Measurements from ENCODE around the gene SLC51B.
"Not testable (repeated sequence)": the region's sequence is repeated elsewhere in the genome, so short reads cannot be mapped to it uniquely, and the experiment has no call there.

SLC51B gene

DNA sequence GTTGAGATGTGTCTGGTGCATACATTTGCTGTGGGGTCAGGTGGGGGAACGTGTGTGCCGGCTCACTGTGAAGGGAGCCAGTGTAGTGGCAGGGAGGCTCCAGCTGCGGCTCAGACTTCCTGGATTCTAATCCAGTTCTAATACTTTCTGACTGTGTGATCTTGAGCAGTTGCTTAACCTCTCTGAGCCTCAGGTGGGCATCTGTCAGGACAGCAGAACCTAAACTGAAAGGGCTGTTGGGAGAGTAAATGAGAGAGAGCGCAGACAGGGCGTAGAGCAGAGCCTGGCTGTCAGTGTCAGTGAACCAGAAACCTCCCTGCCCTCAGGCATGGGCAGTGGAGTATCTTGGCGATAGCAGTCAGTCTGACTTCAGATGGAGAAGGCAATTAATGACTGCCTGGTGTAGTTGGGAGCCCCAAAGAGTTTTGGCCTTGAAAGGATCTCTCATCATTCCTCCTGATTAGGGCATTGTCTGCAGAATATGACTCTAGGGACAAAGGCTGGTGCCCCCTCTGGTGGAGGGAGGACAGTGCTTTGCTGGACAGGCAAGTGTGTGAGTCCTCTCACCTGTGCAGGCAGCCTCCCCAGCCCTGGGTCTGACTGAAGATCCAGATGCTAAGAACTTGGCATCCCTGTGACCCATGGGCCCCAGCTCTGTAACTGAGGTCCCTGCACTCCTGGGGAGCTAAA lies 40.9 kb downstream of the SLC51B start:
- no peak for DNase-seq

DNA sequence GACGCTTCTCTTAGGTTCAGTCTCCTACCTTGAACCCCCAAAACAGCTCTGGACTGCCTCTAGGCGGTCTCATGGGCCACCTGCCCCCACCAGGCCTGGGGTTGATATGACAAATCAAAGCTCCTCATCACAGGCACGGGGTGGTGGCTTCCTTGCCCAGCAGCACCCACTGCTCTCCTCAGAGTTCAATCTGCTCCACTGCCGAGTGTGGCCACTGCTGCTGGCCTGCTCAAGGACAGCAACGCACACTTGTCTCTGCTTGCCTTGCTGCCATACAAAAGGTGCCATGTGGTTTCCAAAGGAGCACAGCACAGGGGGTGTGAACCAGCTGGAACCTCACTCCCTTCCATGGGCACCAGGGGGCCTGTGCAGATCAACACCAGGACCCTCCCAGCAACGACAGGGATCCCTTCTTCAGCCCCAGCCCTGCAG lies 41.5 kb downstream of the SLC51B start:
- DNase-seq: no peak

DNA sequence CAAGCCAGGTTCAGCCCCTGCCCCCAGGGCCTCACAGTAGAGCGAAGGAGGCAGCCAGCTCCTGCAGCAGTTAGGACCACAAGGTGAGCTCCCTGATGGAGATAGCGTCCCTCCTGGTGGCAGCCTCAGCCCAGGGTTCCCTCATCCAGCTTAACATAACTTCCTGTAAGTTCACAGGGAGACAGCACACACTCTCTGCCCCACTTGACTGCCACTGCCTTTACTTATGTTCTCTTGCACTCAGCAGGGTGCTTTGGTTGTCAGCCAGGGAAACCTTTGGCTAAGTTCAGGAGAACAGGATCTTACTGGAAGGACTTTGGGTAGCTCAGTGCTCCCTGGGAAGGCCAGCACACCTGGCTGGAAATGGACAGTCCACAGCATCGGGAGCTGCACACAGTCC lies 42.2 kb downstream of the SLC51B start:
- no peak for DNase-seq

DNA sequence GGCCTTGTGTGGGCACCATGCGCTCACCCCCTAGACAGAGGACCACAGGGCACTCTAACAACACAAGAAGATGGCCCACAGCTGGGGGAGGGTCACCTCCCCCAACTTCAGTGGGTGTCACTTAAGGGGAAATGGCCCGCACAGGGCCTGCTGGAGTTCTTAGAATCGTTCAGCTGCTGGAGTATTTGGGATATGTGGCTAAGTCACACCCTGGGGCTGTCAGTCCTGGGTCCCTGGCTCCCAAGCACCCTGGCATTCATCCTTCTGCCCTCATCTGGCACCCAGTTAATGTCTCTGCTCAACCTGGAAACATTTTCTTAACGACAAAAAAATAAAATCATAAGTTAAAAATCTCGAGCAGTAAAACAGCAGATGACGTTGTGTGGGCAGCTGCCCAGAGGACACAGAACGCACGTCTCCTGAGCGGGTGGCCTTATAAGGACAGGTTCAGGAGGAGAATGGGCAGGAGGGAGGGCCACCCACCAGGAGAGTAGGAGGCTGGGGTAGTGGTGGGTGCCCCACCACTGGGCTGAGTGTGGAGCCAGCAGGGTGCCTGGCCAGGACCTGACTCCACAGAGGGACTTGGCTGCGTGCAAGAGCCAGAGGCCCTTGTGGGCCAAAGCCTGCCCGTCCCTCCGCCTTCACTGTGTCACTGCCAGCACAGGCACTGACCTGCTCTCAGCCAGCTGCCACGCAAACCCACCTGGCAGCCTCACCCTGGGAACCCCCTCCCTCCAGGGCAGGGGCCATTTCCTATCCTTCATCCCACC lies 42.9 kb downstream of the SLC51B start:
- DNase-seq: peak; percentile 61

DNA sequence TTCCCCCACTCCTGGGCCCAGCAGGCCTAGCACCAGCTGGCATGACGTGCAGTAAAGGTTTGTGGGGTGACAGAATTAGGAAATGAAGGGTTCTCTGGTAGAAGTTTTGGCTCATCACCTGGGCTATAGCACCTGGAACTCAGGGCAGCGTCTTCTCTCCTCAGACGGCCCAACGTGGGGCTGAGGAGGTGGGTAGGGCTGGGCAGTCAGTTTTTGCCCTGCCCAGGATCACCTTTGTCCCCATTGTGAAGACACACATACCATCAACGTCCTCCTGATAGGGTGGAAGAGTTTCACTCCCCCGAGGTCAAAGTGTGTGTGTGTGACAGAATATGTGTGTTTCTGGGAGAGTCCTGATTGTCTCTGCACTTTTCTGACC lies 43.4 kb downstream of the SLC51B start:
- DNase-seq: no peak

DNA sequence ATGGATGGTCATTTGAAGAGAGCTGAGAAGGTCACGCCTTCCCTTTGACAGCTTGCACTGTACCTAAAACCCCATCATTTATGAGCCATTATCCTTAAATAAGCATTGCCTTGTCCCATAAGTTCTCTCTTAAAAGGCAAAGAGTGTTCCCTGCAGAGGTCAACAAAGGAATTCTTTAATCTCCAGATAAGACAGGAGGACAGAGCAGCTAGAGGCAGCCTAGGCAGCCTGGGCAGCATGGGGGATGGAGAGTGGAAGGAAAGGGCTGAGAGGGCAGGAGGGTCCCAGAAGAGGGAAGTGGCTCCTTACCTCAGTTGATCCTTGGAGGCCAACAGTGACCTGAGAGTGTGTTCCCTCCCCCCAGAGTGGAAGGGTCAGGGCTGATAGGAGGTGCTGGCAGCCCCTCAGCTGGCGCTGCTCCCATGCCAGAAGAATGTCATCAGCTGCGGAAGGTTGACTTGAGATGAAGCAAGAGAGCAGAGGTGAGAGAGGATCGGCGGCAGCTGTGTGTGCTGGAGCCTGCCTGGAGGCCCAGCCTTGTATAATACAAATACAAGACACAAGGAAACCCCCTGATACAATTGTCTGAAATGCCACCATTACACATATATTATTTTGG lies 44.1 kb downstream of the SLC51B start:
- no peak for DNase-seq

DNA sequence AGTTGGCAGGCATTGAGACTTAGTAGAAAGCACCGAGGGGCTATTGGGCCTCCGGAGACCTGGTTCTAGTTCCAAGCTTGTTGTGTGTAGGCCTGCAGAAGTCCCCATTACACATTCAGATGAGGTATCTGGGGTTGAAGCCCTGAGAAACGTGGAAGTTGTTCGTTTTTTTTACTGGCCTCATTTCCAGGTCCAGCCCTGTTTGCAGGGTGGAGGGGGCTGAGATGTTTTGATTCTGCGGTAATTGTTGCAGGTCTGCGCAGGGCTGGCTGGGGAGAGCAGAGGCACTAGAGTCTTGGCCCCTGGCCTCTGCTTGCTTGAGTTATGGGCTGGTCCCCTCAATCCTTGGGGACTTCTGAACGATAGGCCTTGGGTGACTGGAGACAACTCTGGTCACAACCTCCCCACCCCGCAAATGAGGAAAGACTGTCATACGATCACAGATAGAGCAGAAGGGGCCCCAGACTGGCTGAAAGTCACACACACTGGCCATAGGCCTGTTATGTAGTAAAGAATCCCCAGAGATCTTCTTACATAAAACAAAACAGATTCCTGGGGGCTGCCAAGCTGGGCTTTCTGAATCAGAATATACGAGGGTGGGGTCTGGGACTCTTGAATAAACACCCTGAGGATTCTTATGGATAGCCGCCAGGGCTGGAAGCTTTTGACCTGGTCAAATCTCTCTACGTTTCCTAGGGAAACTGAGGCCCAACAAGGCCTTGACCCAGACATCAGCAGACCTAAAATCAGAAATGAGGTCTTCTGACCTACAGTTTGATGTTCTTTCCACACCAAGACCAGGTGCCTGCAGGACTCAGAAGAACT lies 47.0 kb downstream of the SLC51B start:
- DNase-seq: no peak

DNA sequence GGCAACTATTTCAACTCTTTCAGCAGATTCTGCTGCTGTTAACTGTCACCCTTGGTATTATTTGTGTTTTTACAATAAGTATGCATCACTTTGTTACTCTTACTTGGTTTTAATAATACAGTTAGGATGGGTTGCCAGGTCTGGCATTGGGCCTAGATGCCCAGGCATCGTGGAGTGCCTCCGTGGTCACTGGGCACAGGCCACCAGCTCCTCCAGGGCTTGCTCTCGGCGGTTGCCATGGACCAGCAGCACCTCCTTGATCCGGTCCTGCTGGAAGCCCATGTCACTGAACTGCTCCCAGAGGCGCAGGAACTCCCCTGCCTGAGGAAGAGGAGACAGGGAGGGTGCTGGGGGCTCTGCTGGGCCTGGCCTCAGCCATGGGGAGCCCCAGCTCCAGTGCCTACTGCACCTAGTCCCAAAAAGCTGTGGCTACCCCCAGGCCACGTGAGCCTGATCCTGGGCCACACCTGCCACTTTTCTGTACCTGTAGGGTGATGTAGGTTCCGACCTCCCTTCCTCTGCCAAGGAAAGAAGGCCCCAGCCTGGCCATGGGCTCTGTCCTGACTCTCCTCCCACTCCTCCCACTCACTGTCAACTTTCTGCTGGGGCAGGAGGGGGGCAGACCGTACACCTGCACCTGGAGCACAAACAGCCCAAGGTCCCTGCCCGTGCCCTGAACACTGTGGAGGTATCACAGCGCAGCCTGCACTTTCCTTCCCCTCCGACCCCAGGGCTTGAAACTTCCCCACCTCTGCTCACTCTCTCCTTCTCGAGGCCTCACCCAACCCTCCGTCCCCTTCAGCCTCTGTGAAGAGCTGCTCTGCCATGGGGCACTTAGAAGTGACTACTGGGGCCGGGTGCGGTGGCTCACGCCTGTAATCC lies 48.0 kb downstream of the SLC51B start:
- no peak for DNase-seq

DNA sequence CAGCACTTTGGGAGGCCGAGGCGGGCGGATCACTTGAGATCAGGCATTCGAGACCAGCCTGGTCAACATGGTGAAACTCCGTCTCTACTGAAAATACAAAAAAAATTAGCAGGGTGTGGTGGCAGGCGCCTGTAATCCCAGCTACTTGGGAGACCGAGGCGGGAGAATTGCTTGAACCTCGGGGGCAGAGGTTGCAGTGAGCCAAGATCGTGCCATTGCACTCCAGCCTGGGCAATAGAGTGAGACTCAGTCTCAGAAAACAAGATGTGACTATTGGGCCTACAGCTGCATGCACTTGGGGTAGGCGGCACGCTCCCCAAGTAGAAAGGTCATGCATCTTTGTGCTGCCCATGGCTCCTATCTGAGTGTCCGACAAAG lies 48.6 kb downstream of the SLC51B start:
- not testable (repeated sequence) for DNase-seq

DNA sequence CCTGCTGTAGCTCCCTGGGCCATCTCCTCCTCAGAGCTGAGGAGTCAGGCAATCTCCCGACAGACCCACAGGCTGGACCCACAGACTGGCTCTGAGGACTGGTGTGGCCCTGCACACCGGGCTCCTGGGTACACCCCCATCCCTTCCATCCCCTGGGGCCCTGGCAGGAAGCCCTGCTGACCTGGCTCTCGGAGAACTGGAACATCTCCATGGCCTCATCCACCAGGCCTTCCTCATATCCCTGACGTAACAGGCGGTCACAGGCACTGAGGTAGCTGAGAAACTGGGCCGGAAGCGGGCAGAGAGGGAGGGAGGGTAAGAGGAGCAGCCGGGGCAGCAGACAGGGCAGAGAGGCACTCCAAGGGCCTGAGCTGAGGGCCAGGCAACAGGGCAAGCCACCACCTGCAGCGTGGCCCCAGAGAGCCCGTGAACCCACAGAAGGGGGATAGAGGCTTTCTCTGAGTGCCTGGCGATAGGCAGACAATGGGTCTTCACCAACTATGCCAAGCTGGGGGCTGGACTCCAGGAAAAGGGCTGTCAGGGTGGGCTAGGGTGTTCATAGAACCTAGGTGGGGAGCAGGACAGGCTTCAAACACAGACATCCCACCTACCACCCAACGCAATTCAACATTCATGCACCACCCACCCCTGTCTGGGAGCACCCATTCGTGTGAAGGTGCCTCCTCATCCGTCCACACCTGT lies 49.3 kb downstream of the SLC51B start:
- no peak for DNase-seq

DNA sequence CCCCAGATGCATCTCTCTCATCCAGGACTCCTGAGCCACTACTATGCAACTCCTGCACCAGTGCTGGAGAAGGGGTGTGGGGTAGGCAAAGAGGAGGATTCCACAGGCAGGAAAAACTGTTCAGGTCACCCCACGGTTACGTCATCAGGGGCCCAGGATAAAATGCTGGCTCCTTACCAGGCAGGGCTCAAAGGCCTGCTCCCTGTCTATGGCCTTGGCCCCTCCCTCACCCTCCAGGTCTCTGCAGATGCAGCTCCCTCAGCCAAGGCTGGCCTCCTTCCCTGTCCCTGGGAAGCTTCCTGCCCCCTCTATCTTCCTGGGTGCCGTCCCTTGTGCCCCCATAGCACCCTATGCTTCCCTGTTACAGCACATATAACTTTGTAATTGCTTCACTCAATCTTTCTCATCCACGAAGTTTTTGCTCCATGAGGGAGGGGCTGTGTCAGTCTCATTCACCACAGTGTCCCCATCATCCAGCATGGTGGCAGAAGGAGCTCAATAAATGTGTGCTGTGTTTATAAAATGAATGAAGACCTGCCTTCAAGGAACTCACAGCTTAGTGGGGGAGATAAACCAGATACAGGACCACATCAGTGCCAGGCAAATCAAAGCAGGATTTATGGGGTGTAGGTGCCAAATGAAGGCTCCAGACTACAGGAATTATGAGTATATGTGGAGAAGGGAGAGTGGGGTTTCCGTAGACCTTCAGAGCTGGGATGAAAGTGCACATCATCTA lies 50.0 kb downstream of the SLC51B start:
- no peak for DNase-seq

DNA sequence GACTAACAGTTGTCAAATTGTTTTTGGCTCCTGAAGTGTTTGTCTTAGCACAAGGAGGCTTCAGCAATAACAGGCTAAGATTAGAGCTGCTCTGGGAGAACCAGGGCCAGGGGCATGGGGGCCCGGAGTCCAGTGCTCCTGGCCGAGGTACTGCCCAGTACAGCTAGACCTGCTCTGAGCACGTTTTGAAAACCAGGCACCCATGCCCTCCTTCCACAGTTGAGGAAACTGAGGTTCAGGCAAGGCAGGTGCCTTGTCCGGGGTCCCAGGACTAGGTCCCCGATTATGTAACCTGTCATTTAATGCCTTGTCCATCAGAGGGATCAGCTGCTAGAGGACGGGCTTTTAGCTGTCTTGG lies 50.5 kb downstream of the SLC51B start:
- DNase-seq: no peak

DNA sequence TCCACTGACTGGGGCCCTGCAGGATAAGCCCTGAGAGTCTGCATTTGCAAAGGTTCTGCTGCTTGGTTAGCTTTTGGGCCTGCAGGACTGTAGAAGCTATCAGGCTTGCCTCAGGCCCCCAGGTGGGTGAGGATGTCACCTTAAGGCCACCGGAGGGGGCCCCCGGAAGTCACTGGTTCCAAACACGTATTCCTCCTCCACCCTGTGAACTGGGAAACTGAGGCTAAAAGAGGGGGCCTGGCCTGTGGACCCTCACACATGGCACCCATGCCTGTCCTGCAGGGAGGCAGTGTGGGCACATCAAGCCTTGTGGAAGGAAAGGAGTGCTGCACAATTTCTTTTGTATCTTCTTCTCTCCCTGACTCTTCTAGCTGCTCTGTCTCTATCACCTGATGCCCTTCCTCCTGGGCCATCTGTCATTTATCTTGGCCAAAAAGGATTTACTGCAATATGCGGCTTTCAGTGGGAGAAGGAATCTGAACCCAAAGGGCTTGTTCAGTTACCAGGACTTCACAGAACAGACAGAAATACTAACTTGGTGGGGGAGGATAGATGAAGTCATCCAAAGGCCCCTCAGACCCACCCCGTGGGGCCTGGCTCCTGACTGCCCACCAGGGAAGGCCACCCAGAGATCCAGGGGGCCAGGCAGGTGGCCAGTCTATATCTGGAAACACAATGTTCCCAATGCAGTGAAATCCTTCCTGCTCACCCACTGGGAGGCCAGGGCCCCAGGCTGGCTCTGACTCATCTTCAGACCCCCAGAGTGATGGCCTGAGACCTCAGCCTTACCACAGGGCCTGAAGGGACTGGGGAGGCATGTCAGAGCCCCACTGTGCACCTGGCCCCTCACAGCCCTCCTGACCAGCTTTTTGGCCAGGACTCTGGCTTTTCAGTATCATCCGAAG lies 51.5 kb downstream of the SLC51B start:
- no peak for DNase-seq

DNA sequence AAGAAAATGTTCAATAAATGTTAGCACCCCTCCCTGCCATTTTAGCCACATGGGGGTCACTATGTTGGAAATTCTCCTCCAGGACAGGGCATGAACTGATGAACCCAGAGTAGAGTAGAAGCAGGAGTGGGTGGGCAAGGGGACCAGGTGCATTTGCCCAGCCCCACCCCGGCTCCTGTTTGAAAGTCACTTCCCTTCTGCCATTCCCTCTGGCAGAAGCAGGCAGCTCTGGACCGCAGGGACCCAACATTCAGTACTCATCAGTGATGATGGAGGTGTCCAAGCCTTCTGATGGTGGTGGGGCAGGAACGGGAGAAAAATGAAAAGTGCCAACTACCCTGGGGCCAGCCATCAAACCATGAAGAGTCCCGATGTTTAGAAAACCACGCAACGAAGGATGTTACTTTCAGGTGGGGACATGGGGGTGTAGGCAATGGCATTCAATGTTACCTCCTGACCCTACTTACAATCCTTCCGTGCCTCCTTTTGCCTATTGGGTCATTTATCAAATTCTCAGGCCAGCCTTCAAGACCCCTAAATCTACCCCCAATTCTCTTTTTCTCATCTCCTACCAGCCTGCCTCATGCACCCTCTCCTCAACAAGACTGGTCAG lies 52.6 kb downstream of the SLC51B start:
- DNase-seq: no peak

DNA sequence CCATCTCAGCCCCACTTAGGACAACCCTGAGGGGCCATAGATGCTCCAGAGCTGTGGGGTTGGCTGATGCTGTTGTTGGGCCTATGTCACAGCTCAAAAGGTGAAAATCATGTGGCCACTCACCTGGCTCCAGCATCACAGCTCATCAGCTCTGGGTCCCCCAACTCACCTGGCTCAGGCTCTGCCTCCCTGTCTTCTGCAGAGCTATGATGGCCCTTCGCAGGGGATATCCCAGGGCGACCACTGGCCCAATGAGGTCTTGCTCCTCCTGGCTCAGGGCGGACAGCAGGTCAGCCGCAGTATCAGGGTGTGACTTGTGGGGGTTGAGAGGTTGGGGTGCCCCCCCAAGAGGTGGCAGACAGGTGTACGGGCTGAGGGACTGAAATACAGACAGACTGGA lies 54.1 kb downstream of the SLC51B start:
- DNase-seq: no peak

DNA sequence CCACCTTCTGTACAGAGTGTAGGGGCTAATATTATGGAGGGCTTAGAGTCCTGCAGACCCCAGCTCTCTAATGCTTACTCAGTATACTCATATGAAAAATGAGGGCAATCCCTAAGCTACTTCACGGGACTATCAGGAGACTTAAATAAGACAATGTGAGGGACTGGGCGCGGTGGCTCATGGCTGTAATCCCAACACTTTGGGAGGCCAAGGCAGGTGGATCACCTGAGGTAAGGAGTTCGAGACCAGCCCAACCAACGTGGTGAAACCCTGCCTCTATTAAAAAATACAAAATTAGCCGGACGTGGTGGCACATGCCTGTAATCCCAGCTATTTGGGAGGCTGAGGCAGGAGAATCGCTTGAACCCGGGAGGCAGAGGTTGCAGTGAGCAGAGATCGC lies 54.6 kb downstream of the SLC51B start:
- DNase-seq: not testable (repeated sequence)

DNA sequence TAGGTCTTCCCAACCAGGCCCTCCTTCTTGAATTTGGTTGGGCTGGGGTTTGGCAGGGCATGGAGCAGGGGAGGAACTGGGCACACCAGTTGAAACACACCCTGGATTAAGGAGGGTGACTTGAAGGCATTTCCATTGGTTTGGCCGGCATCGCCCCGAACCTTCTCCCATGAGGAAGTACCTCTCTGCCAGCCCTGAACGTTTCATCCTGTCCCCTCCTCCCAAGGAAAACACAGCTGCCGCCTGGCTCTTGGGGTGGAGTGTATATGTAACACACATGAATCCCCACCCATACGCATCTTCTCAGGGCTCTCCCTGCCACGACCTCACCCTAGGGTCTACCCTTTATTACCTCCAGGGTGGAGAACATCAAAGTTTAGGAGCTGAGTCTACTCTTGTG lies 55.3 kb downstream of the SLC51B start:
- no peak for DNase-seq

DNA sequence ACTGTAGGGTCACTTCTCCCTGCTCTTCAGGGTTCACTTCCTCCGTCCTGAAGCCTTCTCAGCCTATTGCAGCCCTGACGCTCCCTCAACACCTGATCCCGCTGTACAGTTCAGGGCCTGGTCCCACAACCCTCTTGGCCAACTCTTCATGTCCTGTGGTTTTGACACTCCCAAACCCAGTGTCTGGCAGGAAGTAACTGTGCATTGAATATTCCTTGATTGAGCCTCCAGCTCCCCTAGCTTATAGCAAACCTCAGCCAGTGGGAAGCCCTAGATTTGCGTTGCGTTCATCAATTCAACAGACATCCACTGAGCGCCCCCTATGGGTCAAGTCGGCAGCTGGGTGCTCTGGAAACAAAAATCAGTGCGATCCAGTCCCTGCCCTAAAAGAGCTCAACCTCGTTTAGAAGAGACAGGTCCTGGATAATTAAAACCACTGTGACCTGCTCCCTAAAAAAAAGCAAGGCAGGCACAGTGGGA lies 56.3 kb downstream of the SLC51B start:
- DNase-seq: peak; percentile 82

Measured in left hindlimb (tissue), 1 donor.